NCI-H2196 (cell line): ENCODE data around the gene CSNK1D.

Source experiments
- DNase-seq: peaks from one replicate; lab custom pipeline; 2025; ENCODE audit not compliant: unreplicated experiment; lab: John Stamatoyannopoulos, UW

The CSNK1D gene

GRCh38 chr17:82241183-82241925 lies 32.1 kb downstream of the CSNK1D start:
- DNase-seq, result peak; percentile 47

DNA sequence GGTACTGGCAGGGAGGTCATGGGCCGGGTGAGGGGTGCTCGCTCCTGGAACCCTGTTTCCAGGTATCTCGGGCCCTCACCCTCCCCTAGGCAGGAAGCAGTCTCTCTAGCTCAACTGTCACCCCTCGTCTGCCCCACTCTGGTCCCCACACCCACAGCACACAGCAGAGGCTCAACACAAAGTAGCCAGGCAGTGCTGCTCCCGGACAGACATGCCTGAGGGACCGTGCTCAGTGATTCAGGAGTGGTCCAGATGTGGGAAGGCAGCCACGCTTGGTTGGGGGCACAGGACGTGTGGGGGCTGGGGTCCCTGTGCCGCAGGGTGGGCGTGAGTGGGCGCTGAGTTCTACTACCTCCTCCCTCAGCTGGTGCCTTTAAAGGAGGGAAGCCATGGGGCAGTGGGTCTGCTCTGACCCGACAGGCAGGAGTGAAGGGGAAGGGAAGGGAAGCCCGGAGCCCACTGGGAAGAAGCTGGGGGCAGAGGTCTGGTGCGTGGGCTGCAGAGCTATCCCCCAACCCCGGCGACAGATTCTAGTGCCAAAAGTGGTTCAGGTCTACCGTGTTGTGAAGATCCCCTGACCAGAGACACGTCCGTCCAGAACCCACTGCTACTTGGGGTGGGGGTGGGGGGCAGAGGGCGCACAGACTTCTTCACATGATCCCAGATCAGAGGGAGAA lies 32.9 kb downstream of the CSNK1D start:
- no peak for DNase-seq

GRCh38 chr17:82239926-82240505 lies 33.5 kb downstream of the CSNK1D start:
- no peak for DNase-seq

DNA sequence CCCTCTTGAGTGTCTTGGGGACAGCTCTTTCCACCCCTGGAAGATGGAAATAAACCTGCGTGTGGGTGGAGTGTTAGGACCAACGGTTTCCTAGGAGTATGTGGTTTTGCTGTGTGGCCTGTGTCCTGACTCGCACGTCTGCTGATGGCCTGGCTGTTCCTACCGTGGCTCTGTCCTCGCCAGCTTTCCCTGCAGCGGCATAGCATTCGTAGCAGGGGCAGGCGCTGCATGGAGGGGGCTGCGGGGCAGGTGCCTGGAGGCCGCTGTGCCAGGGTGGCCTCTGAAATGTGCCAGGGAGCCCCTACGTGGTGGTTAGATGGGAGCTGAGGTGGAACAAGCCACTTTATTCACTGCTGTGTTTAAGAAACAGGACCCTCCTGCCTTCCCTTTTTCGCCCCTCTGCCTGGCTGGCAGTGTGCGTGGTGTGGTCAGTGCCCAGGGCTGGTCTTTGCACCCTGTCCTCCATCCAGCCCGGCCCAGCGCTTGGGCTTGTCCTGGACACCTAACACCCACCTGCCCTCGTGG lies 34.0 kb downstream of the CSNK1D start:
- DNase-seq, result no peak

DNA sequence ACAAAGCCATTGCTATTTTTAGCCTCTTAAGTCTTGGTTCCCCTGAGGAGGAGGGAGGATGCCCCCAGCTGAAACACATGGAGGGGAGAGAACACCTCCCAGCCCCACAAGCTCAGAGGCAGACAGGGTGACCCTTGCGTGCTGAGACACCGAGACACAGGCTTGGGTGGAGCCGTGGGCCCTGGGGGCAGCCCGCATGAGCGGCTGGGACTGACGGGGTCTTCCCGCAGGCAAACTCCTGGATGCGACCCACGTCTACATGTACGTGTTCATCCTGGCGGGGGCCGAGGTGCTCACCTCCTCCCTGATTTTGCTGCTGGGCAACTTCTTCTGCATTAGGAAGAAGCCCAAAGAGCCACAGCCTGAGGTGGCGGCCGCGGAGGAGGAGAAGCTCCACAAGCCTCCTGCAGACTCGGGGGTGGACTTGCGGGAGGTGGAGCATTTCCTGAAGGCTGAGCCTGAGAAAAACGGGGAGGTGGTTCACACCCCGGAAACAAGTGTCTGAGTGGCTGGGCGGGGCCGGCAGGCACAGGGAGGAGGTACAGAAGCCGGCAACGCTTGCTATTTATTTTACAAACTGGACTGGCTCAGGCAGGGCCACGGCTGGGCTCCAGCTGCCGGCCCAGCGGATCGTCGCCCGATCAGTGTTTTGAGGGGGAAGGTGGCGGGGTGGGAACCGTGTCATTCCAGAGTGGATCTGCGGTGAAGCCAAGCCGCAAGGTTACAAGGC lies 34.9 kb downstream of the CSNK1D start:
- DNase-seq, result peak; percentile 90

- DNase-seq, result no peak
Observed at GRCh38 chr17:82237746-82238471, 35.6 kb downstream of the CSNK1D start.

DNA sequence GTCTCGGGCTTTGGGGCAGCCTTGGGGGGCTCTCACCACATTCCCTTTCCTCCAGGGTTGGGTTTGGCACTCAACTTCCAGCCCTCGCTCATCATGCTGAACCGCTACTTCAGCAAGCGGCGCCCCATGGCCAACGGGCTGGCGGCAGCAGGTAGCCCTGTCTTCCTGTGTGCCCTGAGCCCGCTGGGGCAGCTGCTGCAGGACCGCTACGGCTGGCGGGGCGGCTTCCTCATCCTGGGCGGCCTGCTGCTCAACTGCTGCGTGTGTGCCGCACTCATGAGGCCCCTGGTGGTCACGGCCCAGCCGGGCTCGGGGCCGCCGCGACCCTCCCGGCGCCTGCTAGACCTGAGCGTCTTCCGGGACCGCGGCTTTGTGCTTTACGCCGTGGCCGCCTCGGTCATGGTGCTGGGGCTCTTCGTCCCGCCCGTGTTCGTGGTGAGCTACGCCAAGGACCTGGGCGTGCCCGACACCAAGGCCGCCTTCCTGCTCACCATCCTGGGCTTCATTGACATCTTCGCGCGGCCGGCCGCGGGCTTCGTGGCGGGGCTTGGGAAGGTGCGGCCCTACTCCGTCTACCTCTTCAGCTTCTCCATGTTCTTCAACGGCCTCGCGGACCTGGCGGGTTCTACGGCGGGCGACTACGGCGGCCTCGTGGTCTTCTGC lies 36.3 kb downstream of the CSNK1D start:
- DNase-seq, result no peak

GRCh38 chr17:82236142-82236971 lies 37.1 kb downstream of the CSNK1D start:
- DNase-seq, result peak; percentile 94

DNA sequence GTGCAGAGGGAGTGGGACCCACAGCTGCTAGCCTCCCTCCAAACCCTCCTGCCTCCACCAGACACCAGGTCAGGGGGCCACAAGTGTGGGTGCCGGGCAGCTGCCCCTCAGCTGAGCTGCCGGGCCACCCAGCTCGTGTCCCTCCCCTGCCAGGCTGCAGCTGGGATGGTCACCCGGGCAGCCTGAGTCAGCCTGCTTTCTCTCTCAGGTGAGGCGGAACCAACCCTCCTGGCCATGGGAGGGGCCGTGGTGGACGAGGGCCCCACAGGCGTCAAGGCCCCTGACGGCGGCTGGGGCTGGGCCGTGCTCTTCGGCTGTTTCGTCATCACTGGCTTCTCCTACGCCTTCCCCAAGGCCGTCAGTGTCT lies 37.7 kb downstream of the CSNK1D start:
- DNase-seq, result no peak

- DNase-seq, result no peak
Observed at GRCh38 chr17:82235056-82235774, 38.3 kb downstream of the CSNK1D start.

DNA sequence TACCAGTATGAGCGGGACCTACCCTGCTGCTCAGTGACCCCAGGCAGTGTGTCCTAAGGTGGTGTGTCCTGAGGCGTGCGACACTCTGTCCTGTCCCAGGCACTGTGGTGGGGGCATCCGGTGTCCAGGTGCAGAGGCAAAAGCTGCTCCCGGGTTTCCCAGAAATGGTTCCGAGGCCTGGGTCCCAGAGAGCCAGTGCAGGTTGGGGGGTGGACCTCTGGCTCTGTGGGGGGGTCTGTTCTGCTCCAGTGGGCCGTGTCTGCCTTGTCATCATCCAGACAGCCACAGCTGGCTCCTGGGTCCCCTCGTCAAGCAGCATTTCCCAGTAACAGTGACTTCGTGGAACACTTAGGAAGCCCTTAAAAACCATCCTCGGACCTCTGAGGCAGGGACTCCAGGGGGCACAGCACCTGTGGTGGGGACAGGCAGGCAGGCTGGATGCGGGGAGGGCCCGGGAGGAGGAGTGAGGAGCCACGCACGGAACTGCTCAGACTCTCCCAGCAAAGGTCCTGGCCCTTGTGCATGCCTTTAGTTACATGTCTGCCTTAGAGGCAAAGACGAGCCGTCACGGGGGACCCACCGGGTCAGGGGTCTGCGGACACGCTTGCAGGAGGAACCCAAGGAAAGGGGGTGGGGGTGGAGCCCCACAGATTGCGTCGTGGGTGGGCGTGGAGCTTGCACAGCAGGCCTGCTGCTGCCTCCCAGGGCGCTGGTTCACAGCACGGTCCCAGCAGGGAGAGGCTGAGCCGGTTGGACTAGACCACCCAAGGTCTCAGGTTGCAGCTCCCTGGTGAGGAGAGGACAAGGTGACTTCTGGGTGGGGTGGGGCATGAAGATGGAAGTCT lies 39.1 kb downstream of the CSNK1D start:
- DNase-seq, result no peak

GRCh38 chr17:82232876-82233785 lies 40.4 kb downstream of the CSNK1D start:
- no peak for DNase-seq

GRCh38 chr17:82232322-82232820 lies 41.1 kb downstream of the CSNK1D start:
- no peak for DNase-seq

- DNase-seq, result no peak
Observed at GRCh38 chr17:82231562-82232321, 41.8 kb downstream of the CSNK1D start.

GRCh38 chr17:82231312-82231561 lies 42.3 kb downstream of the CSNK1D start:
- no peak for DNase-seq

GRCh38 chr17:82230609-82231311 lies 42.7 kb downstream of the CSNK1D start:
- no peak for DNase-seq
